Hepatic stellate cell (primary cell): ENCODE measurements around the gene ABCA5.
"Not testable (repeated sequence)": the region's sequence is repeated elsewhere in the genome, so short reads cannot be mapped to it uniquely, and the experiment has no call there.

Experiments used
- DNase-seq: peaks from one replicate; pipeline ENCODE4 v3.0.0; 2011; ENCODE audit warnings: low spot score

ABCA5 gene

GRCh38 chr17:69331756-69332155 is 4.8 kb upstream of the ABCA5 start:
- no peak for DNase-seq

GRCh38 chr17:69326377-69327059 is 415 bp downstream of the ABCA5 start:
- peak; percentile 8 for DNase-seq

GRCh38 chr17:69325518-69326376 is 1.2 kb downstream of the ABCA5 start:
- DNase-seq, result peak; percentile 9

- DNase-seq, result no peak
Observed at GRCh38 chr17:69323806-69324205, 3.1 kb downstream of the ABCA5 start.

- DNase-seq, result no peak
Observed at GRCh38 chr17:69320908-69321238, 6.1 kb downstream of the ABCA5 start.

GRCh38 chr17:69320210-69320907 is 6.6 kb downstream of the ABCA5 start:
- DNase-seq, result peak; percentile 4

- no peak for DNase-seq
Observed at GRCh38 chr17:69317625-69318024, 9.3 kb downstream of the ABCA5 start.

GRCh38 chr17:69314246-69315065 is 12.5 kb downstream of the ABCA5 start:
- DNase-seq, result no peak

GRCh38 chr17:69305177-69305576 is 21.8 kb downstream of the ABCA5 start:
- DNase-seq, result no peak

- DNase-seq, result no peak
Observed at GRCh38 chr17:69302682-69303081, 24.3 kb downstream of the ABCA5 start.

GRCh38 chr17:69300222-69300621 is 26.7 kb downstream of the ABCA5 start:
- no peak for DNase-seq

GRCh38 chr17:69298120-69298722 is 28.7 kb downstream of the ABCA5 start:
- not testable (repeated sequence) for DNase-seq

- no peak for DNase-seq
Observed at GRCh38 chr17:69287168-69287567, 39.8 kb downstream of the ABCA5 start.

GRCh38 chr17:69286257-69286656 is 40.7 kb downstream of the ABCA5 start:
- DNase-seq, result no peak

GRCh38 chr17:69284646-69285045 is 42.3 kb downstream of the ABCA5 start:
- no peak for DNase-seq

GRCh38 chr17:69282002-69282401 is 44.9 kb downstream of the ABCA5 start:
- no peak for DNase-seq

GRCh38 chr17:69276279-69276678 is 50.7 kb downstream of the ABCA5 start:
- DNase-seq, result not testable (repeated sequence)

GRCh38 chr17:69275751-69276150 is 51.2 kb downstream of the ABCA5 start:
- DNase-seq, result no peak

- DNase-seq, result no peak
Observed at GRCh38 chr17:69271023-69271422, 55.9 kb downstream of the ABCA5 start.

GRCh38 chr17:69269131-69269998 is 57.6 kb downstream of the ABCA5 start:
- no peak for DNase-seq
